SU-DHL-6 (cell line): Measurements from ENCODE around the gene KIAA1958.

ENCODE experiments used
- H2AFZ ChIP-seq: fragments of 200-600 bp; sonication (generic); 2 replicates; pipeline ENCODE4 v1.6.1; 2014; ENCODE audit warnings: low read depth, mild to moderate bottlenecking, moderate library complexity, mixed read lengths, antibody characterized with exemption, low read length; ENCODE audit not compliant: severe bottlenecking
- H3F3A ChIP-seq: fragments of 200-600 bp; shearing (Covaris generic); 2 replicates; pipeline ENCODE4 v1.6.0; 2016; ENCODE audit warnings: antibody characterized with exemption, mild to moderate bottlenecking; ENCODE audit not compliant: insufficient read depth
- H3K27ac ChIP-seq: fragments of 200-600 bp; sonication (generic); 2 replicates; pipeline ENCODE4 v1.5.1; 2016; ENCODE audit warnings: low read depth, mild to moderate bottlenecking, low read length, moderate library complexity, mixed read lengths
- H3K27me3 ChIP-seq: fragments of 200-600 bp; sonication (generic), shearing (Covaris generic); 2 replicates; pipeline ENCODE4 v1.6.0; 2014; ENCODE audit warnings: mild to moderate bottlenecking, low read length
- H3K36me3 ChIP-seq: fragments of 200-600 bp; sonication (generic); 2 replicates; pipeline ENCODE4 v1.6.1; 2014; ENCODE audit warnings: mild to moderate bottlenecking, low read length, mixed read lengths
- H3K4me2 ChIP-seq: fragments of 300-600, 200-600 bp; shearing (Covaris generic), sonication (generic); 2 replicates; pipeline ENCODE4 v1.6.0; 2014; ENCODE audit warnings: low read length, low read depth, mild to moderate bottlenecking; ENCODE audit not compliant: poor library complexity, severe bottlenecking
- H3K4me3 ChIP-seq: fragments of 200-600 bp; sonication (generic); 2 replicates; pipeline ENCODE4 v1.5.1; 2014; ENCODE audit warnings: antibody characterized with exemption, low read length, mild to moderate bottlenecking, mixed read lengths; ENCODE audit not compliant: insufficient read depth, poor library complexity, severe bottlenecking
- H3K79me2 ChIP-seq: fragments of 200-600 bp; sonication (generic); 2 replicates; pipeline ENCODE4 v1.6.1; 2014; ENCODE audit warnings: mild to moderate bottlenecking, low read length, moderate library complexity; ENCODE audit not compliant: insufficient read depth
- H3K9ac ChIP-seq: fragments of 200-600 bp; sonication (generic); 2 replicates; pipeline ENCODE4 v1.7.0; 2014; ENCODE audit warnings: mild to moderate bottlenecking, low read length
- H3K9me2 ChIP-seq: fragments of 200-600 bp; sonication (generic); replicated peaks from 2 replicates; pipeline ENCODE4 v1.6.1; 2014; ENCODE audit warnings: low read length; ENCODE audit not compliant: insufficient read depth
- H3K9me3 ChIP-seq: fragments of 200-600 bp; sonication (generic); 2 replicates; pipeline ENCODE4 v1.6.1; 2014; ENCODE audit warnings: low read length, mixed read lengths; ENCODE audit not compliant: insufficient read depth
- H4K20me1 ChIP-seq: fragments of 200-600 bp; sonication (generic); 2 replicates; pipeline ENCODE4 v1.6.1; 2014; ENCODE audit warnings: low read depth, mild to moderate bottlenecking, antibody characterized with exemption, low read length, moderate library complexity, mixed read lengths
- EZH2phosphoT487 ChIP-seq: fragments of 200-600 bp; sonication (generic), shearing (Covaris generic); conservative IDR thresholded peaks from 2 replicates; pipeline ENCODE4 v1.6.1; 2018; ENCODE audit warnings: mild to moderate bottlenecking, antibody characterized with exemption, low read length, moderate library complexity, mixed read lengths
- TF ChIP-seq, protein P1 (sequence below): fragments of 200-600 bp; sonication (generic); IDR thresholded peaks from one replicate; pipeline ENCODE4 v1.5.1; 2017; ENCODE audit warnings: antibody characterized with exemption, mild to moderate bottlenecking, low read length, moderate library complexity; ENCODE audit not compliant: insufficient read depth, poor library complexity, severe bottlenecking

Gene KIAA1958

DNA sequence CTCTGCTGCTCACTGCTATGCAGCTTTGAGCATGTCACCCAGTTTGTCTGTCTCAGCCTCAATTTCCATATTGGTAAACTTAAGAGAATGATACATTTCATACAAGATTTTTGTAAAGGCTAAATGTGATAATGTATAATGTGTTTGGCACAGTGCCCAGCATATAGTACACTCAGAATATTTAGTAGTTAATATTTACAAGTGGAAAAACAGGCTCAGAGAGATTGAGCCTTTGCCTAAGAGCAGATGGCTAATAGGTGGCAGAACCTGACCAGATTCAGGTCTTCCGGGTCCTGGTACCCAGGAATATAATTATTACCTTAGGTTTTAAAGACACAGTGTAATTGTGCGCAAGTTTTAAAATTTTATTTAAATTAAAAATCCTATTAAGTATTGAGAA lies 46.8 kb upstream of the KIAA1958 start:
- TF ChIP-seq EZH2phosphoT487, result no peak
- TF ChIP-seq, protein P1, sequence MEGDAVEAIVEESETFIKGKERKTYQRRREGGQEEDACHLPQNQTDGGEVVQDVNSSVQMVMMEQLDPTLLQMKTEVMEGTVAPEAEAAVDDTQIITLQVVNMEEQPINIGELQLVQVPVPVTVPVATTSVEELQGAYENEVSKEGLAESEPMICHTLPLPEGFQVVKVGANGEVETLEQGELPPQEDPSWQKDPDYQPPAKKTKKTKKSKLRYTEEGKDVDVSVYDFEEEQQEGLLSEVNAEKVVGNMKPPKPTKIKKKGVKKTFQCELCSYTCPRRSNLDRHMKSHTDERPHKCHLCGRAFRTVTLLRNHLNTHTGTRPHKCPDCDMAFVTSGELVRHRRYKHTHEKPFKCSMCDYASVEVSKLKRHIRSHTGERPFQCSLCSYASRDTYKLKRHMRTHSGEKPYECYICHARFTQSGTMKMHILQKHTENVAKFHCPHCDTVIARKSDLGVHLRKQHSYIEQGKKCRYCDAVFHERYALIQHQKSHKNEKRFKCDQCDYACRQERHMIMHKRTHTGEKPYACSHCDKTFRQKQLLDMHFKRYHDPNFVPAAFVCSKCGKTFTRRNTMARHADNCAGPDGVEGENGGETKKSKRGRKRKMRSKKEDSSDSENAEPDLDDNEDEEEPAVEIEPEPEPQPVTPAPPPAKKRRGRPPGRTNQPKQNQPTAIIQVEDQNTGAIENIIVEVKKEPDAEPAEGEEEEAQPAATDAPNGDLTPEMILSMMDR, result no peak
- Histone ChIP-seq H3F3A (no peaks in the 10 kb centered on the region), H3K9me3 (no peaks in the 10 kb centered on the region), H3K36me3 (no peaks in the 10 kb centered on the region), H3K4me2 (no peak overlapping the region), H3K9ac (no peak overlapping the region), H3K79me2 (no peaks in the 10 kb centered on the region), H3K4me3 (no peak overlapping the region), H2AFZ (no peak overlapping the region), H3K9me2 (no peaks in the 10 kb centered on the region), H4K20me1 (no peaks in the 10 kb centered on the region), H3K27ac (no peak overlapping the region), H3K27me3 (no peaks in the 10 kb centered on the region)

DNA sequence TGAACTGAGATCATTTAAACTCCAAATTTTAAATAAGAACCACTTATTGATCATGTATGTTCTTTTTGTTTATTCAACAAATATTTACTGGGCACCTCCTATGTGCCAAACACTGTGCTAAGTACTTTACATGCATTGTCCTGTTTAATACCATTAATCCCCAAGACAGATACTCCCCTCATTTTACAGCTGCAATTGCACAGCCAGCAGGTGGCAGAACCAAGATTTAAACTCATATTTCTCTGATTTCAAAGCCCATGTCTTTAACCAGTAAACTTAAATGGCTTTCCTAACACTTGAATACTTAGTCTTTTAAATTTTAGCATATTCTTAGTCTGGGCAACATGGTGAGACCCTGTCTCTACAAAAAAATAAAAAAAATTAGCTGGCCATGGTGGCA lies 43.4 kb upstream of the KIAA1958 start:
- Histone ChIP-seq H3K27ac (no peak overlapping the region), H3K27me3 (no peaks in the 10 kb centered on the region), H3K4me3 (no peak overlapping the region), H4K20me1 (no peaks in the 10 kb centered on the region), H3F3A (no peaks in the 10 kb centered on the region), H3K9ac (no peak overlapping the region), H3K36me3 (no peaks in the 10 kb centered on the region), H3K79me2 (no peaks in the 10 kb centered on the region), H3K9me3 (no peaks in the 10 kb centered on the region), H3K4me2 (no peak overlapping the region), H2AFZ (no peak overlapping the region), H3K9me2 (no peaks in the 10 kb centered on the region)
- no peak for TF ChIP-seq EZH2phosphoT487
- TF ChIP-seq, protein P1, result peak; percentile 66

DNA sequence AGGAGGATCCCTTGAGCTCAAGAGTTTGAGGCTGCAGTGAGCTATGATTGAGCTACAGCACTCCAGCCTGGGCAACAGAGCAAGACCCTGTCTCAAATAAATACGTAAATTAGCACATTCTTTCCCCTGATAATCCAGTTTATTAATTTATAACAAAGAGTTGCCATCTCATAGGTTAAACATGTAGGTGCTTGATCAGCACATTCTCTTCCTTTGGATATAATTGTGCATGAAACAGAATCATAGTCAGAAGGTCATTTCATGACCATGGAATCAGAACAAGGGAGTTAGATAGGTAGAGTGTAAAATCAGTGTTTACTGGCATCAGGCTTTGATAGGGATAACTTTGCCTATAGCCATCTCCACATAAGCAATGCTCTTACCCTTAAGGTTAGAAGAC lies 43.0 kb upstream of the KIAA1958 start:
- Histone ChIP-seq H4K20me1 (no peaks in the 10 kb centered on the region), H3F3A (no peaks in the 10 kb centered on the region), H3K9me2 (no peaks in the 10 kb centered on the region)

More for the DNA sequence above, 43.0 kb upstream of the KIAA1958 start:
- H3K4me2 ChIP-seq, result no peak overlapping the region
- no peaks in the 10 kb centered on the region for H3K36me3 ChIP-seq
- TF ChIP-seq, protein P1, result no peak
- no peak for TF ChIP-seq EZH2phosphoT487
- no peaks in the 10 kb centered on the region for H3K27me3 ChIP-seq
- no peak overlapping the region for H3K4me3 ChIP-seq
- no peaks in the 10 kb centered on the region for H3K79me2 ChIP-seq
- H3K9ac ChIP-seq, result no peak overlapping the region
- no peak overlapping the region for H3K27ac ChIP-seq
- H2AFZ ChIP-seq, result no peak overlapping the region
- H3K9me3 ChIP-seq, result no peaks in the 10 kb centered on the region
